HEK293T (cell line): ENCODE results near the gene SH3GL3.

Source experiments
- BHLHE40 ChIP-seq: fragments of 450-650 bp; IDR thresholded peaks from 2 replicates; pipeline ENCODE4 v1.6.1; 2016; ENCODE audit warnings: mild to moderate bottlenecking, moderate library complexity, borderline replicate concordance
- ELF4 ChIP-seq: fragments of 450-650 bp; IDR thresholded peaks from 2 replicates; pipeline ENCODE4 v1.6.1; 2017; ENCODE audit warnings: antibody characterized with exemption
- FOXM1 ChIP-seq: fragments of 450-650 bp; IDR thresholded peaks from 2 replicates; pipeline ENCODE4 v1.6.1; 2017; ENCODE audit warnings: mild to moderate bottlenecking, borderline replicate concordance
- NFRKB ChIP-seq: fragments of 450-650 bp; IDR thresholded peaks from 2 replicates; pipeline ENCODE4 v1.6.1; 2016; ENCODE audit warnings: mild to moderate bottlenecking, moderate library complexity
- SP1 ChIP-seq: fragments of 450-650 bp; IDR thresholded peaks from 2 replicates; pipeline ENCODE4 v1.6.1; 2017
- SUZ12 ChIP-seq: fragments of 450-650 bp; IDR thresholded peaks from 2 replicates; pipeline ENCODE4 v1.6.1; 2016; ENCODE audit warnings: mild to moderate bottlenecking
- TARDBP ChIP-seq: fragments of 450-650 bp; IDR thresholded peaks from 2 replicates; pipeline ENCODE4 v1.6.1; 2016
- ZNF384 ChIP-seq: fragments of 450-650 bp; IDR thresholded peaks from 2 replicates; pipeline ENCODE4 v1.6.1; 2016
- TF ChIP-seq, protein P1 (sequence below): fragments of 450-650 bp; IDR thresholded peaks from 2 replicates; pipeline ENCODE4 v1.6.1; 2016

- no peak for TF ChIP-seq SP1
- no peak for TF ChIP-seq FOXM1
- TF ChIP-seq TARDBP, result no peak
- TF ChIP-seq SUZ12, result no peak
- TF ChIP-seq NFRKB, result no peak
- TF ChIP-seq BHLHE40, result no peak
- TF ChIP-seq ZNF384, result no peak
- TF ChIP-seq, protein P1, sequence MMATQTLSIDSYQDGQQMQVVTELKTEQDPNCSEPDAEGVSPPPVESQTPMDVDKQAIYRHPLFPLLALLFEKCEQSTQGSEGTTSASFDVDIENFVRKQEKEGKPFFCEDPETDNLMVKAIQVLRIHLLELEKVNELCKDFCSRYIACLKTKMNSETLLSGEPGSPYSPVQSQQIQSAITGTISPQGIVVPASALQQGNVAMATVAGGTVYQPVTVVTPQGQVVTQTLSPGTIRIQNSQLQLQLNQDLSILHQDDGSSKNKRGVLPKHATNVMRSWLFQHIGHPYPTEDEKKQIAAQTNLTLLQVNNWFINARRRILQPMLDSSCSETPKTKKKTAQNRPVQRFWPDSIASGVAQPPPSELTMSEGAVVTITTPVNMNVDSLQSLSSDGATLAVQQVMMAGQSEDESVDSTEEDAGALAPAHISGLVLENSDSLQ, result no peak
- no peak for TF ChIP-seq ELF4
These were observed 208.1 kb downstream of the SH3GL3 start for GRCh38 chr15:83655237-83655616.
